ENCODE measurements around the gene MAP2K5.
A peak's percentile ranks its signal among the peaks of the same experiment; 100 is the strongest.

The MAP2K5 gene

DNA sequence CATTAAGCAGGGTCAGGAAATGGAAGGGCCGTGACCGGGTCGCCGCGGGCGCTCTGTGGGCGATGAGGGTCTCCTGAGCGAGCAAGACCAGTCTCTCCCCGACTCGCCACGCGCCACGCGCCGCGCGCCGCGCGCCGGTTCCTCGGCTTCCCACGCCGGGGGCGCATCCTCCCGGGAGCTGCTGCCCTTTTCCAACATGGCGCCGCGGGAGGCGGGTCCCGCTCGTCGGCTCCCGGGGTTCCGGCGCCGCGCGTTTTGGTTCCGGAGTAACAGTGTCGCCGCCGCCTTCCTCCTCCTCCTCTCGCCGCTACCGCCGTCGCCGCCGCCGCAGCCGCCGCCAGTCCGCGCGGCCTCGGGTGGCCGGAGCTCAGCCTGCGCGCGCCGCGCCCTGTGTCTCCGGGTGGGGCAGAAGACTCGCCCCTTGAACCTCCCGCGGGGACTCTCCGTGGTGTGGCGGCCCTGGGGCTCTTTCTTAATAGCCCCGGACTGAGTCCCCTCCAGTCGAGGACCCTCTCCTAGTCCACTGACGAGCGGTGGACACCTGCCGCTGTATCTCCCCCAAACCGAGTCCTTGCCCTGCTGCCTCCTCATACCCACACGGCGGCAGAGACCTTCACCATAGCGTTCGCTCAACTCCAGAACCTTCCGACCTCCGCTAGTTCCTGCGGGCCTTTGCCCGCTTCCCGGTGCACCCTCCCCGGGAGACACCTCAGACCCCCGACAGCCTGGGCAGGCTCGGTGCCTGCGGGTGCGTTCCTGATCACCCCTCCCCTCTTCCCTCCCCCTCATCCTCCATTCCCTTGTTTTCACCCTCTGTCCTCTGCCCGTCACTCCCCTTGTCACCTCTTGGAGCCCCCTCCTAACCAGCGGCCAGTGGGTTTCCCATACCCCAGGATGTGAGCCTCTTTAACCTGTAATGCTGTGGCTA, at the start of gene MAP2K5:
MAP2K5 (plus strand) TSS at position 284 of the 928 bp plus-strand sequence; CDS start at position 917, 633 bp downstream.
- H3K4me3 ChIP-seq (ENCODE audit: low read depth, low read length): peak within 1 kb of the TSS; percentile 89
- TF ChIP-seq, protein P1, sequence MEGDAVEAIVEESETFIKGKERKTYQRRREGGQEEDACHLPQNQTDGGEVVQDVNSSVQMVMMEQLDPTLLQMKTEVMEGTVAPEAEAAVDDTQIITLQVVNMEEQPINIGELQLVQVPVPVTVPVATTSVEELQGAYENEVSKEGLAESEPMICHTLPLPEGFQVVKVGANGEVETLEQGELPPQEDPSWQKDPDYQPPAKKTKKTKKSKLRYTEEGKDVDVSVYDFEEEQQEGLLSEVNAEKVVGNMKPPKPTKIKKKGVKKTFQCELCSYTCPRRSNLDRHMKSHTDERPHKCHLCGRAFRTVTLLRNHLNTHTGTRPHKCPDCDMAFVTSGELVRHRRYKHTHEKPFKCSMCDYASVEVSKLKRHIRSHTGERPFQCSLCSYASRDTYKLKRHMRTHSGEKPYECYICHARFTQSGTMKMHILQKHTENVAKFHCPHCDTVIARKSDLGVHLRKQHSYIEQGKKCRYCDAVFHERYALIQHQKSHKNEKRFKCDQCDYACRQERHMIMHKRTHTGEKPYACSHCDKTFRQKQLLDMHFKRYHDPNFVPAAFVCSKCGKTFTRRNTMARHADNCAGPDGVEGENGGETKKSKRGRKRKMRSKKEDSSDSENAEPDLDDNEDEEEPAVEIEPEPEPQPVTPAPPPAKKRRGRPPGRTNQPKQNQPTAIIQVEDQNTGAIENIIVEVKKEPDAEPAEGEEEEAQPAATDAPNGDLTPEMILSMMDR (IDR thresholded peaks at IDR 0.05; ENCODE audit: low read depth, low read length): no peak

DNA sequence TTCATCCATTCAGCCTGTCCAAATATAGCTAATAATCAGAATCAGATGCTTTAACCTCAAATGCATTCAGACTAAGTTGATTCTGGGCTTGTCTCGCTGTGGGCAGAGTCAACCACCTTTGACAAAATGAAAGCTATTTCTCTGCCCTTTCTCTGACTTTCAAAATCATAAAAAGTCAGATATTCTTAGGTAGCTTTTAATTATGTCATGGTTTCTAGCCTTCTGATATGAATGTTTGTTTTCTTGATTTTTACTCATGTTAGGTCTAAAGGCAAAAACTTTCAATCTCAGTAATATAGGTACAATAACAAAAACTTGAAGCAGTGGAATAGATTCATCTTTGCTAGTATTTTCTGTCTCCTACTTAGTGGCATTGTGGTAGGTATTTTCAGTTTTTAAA, 46.9 kb upstream of the MAP2K5 start:
- TF ChIP-seq, protein P1 (IDR thresholded peaks at IDR 0.05; ENCODE audit: low read depth, low read length): no peak
- H3K4me3 ChIP-seq (ENCODE audit: low read depth, low read length): no peak overlapping the region

DNA sequence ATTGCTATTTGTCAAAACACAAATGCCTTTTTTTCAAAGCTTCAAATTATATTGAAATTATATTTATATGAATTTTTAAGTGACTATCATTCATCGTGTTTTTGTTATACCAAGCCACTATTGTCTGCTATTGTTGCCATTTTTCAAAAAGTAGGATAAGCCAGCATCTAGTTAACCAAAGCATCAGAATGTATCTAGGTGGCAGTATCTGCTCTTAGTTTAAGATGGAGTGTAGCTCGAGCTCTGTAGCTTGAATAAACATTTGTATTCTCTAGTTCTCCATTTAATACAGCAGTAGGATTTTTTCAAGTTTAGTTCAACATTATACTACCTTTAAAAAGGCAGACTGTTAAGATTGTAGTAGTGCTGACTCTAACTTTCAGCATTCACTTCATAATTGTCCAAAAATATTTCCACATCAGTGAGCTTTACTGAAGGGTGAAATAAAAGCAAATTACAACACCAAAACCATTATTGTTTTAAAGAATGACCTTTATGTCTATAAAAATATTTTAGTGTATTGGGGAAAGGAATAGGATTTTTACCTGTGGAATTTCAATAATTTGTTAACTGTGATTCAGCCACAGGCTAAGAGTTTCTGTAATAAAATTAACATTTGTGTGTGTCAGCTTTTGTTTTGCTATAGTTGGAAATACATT, 41.2 kb upstream of the MAP2K5 start:
- no peak overlapping the region for H3K4me3 ChIP-seq (ENCODE audit: low read depth, low read length)
- TF ChIP-seq, protein P1 (IDR thresholded peaks at IDR 0.05; ENCODE audit: low read depth, low read length): no peak

DNA sequence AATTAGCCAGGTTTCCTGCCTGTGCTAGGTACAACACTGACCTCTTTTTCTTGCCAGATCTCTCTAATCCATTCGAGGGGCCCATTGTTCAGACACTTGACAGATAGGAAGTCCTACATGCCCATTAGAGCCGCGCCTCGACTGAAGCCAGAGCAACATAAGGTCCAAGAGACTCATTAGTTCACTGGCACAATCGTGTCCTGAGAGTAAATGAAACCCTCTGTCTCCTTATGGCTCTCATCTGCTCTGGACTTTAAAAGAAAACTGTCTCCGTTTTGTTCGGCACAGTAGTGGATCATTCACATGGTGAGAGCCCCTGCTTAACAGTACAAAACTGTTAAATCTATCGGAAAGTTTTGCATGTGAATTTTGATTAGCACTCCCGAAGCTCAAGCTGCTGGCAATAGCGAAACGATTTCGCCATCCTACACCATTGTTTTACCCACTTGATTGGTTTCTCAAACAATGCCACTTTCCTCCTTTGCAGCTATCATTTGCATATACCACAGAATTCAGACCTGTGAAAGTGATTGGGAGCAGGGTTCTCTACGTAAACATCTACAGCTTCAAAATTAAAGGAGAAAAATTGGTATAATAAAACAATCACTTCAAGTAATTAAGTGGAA, 40.6 kb upstream of the MAP2K5 start:
- TF ChIP-seq, protein P1 (IDR thresholded peaks at IDR 0.05; ENCODE audit: low read depth, low read length): no peak
- no peak overlapping the region for H3K4me3 ChIP-seq (ENCODE audit: low read depth, low read length)

DNA sequence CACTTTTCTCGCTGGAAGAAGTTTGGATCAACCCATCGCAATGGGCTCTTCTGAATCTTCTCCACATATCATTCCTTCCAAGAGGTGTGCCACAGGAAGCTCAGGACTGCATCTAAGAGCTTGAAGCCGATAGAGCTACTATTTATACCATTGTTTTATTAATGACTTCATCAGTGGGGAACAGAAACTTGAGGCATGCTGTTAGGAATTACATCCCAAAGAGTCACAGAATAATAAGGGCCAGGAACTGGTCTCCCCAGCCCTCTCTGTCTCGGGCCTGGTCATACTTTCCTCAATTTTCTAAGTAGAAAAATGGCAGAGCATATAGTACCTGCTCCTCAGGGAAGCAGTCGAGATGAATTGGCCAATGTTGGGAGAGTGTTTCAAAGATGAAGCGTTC, 38.4 kb upstream of the MAP2K5 start:
- TF ChIP-seq, protein P1 (IDR thresholded peaks at IDR 0.05; ENCODE audit: low read depth, low read length): no peak
- no peak overlapping the region for H3K4me3 ChIP-seq (ENCODE audit: low read depth, low read length)

DNA sequence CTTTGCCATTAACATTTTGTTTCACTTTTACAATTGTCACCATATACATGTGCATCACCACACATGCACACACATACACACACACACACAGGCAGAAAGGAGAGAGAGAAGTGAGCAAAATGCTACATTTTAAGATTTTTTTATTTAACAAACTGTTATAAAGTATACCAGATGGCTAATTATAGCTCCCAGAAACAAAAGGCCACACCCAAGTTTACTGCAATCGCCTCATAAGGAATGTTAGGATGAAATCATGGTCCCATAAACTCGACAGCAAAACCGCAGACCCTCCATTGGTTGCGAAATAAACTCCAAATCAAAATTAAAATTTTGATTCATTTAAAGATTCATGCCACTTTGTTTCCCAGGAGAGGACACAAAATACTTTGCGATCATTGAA, 37.7 kb upstream of the MAP2K5 start:
- H3K4me3 ChIP-seq (ENCODE audit: low read depth, low read length): no peak overlapping the region
- TF ChIP-seq, protein P1 (IDR thresholded peaks at IDR 0.05; ENCODE audit: low read depth, low read length): no peak

Data from WI38 (cell line).